PC-3 (cell line): ENCODE measurements around the gene NOP9. TPM values are rescaled to one million over a fixed set of nuclear protein-coding genes. Genes with fewer than 3 reads are reported as not detected.

Experiments
- ATAC-seq: fragments of 200-7000 bp; cut with Tn5 transposase; 2 replicates; pipeline ENCODE4 v1.9.1; 2020; ENCODE audit warnings: mild to moderate bottlenecking, moderate library complexity
- BruUV-seq: library from RNA; stranded (reverse); fragments of 400-500 nt; replicated peaks from 2 replicates; lab custom pipeline; 2021; lab: Mats Ljungman, UMichigan
- CTCF ChIA-PET: fragments of 300-600 bp; sonication (Branson Sonifier 250); formaldehyde crosslinking; loops from one replicate; lab custom pipeline; 2022; ENCODE audit warnings: antibody characterized with exemption; lab: Charles Lee
- POLR2A ChIA-PET: fragments of 300-600 bp; sonication (Branson Sonifier 250); formaldehyde crosslinking; loops from one replicate; lab custom pipeline; 2022; ENCODE audit warnings: antibody characterized with exemption; ENCODE audit not compliant: unreplicated experiment; lab: Charles Lee
- DNase-seq: peaks from one replicate; pipeline ENCODE4 v3.0.0-alpha.2; 2015
- H2AFZ ChIP-seq: fragments of 300-600 bp; sonication (generic); 2 replicates; pipeline ENCODE4 v1.6.0; 2016; ENCODE audit warnings: antibody characterized with exemption, low read length
- H3F3A ChIP-seq: fragments of 300-600 bp; sonication (generic); one replicate; pipeline ENCODE4 v1.6.0; 2017; ENCODE audit warnings: antibody characterized with exemption, low read length, control low read depth, mild to moderate bottlenecking; ENCODE audit not compliant: unreplicated experiment
- H3K27ac ChIP-seq: fragments of 300-600 bp; sonication (generic); 2 replicates; pipeline ENCODE4 v1.5.1; 2016; ENCODE audit warnings: mild to moderate bottlenecking, low read length
- H3K27me3 ChIP-seq: fragments of 300-600 bp; sonication (generic); 2 replicates; pipeline ENCODE4 v1.6.1; 2016; ENCODE audit warnings: low read length, mixed read lengths
- H3K36me3 ChIP-seq: fragments of 300-600 bp; sonication (generic); 2 replicates; pipeline ENCODE4 v1.6.1; 2016; ENCODE audit warnings: low read depth, mixed run types, low read length, mixed read lengths
- H3K4me1 ChIP-seq: fragments of 300-600 bp; sonication (generic); 2 replicates; pipeline ENCODE4 v1.5.1; 2016; ENCODE audit warnings: low read length; ENCODE audit not compliant: insufficient read depth
- H3K4me2 ChIP-seq: fragments of 300-600 bp; sonication (generic); 2 replicates; pipeline ENCODE4 v1.6.0; 2016; ENCODE audit warnings: low read length
- H3K4me3 ChIP-seq: fragments of 300-600 bp; sonication (generic); 2 replicates; pipeline ENCODE4 v1.5.1; 2016; ENCODE audit warnings: mild to moderate bottlenecking, low read length, mixed read lengths
- H3K79me2 ChIP-seq: fragments of 300-600 bp; sonication (generic); 2 replicates; pipeline ENCODE4 v1.6.1; 2017; ENCODE audit warnings: low read length, mixed read lengths
- H3K9ac ChIP-seq: fragments of 300-600 bp; sonication (generic); 2 replicates; pipeline ENCODE4 v1.6.0; 2016; ENCODE audit warnings: mild to moderate bottlenecking, low read length
- H3K9me2 ChIP-seq: fragments of 300-600 bp; sonication (generic); replicated peaks from 2 replicates; pipeline ENCODE4 v1.6.1; 2016; ENCODE audit warnings: mixed run types, low read length, mixed read lengths
- H3K9me3 ChIP-seq: fragments of 300-600 bp; sonication (generic); 2 replicates; pipeline ENCODE4 v1.6.1; 2016; ENCODE audit warnings: low read length, mixed read lengths
- H4K20me1 ChIP-seq: fragments of 300-600 bp; sonication (generic); 2 replicates; pipeline ENCODE4 v1.6.1; 2016; ENCODE audit warnings: low read length, mixed read lengths
- EZH2 ChIP-seq: fragments of 300-600 bp; sonication (generic); IDR thresholded peaks from one replicate; pipeline ENCODE4 v1.6.1; 2017; ENCODE audit warnings: antibody characterized with exemption, mild to moderate bottlenecking, low read length; ENCODE audit not compliant: unreplicated experiment
- EZH2phosphoT487 ChIP-seq: fragments of 300-600 bp; sonication (generic); IDR thresholded peaks from 2 replicates; pipeline ENCODE4 v1.6.1; 2018; ENCODE audit warnings: mild to moderate bottlenecking, antibody characterized with exemption, low read length, borderline replicate concordance
- intact Hi-C: fragments of 100-400 bp; cut with micrococcal nuclease; formaldehyde crosslinking; loops from 2 replicates; pipeline ENCODE4 v1.9.0; 2023
- total RNA-seq: library from RNA; depleted of rRNA; stranded (reverse); fragments of >200 nt; gene quantifications from 2 replicates; pipeline ENCODE4 v1.2.3, GENCODE V29; 2014
- TF ChIP-seq, protein P1 (sequence below): fragments of 300-600 bp; sonication (generic); conservative IDR thresholded peaks from 2 replicates; pipeline ENCODE4 v1.5.1; 2017; ENCODE audit warnings: antibody characterized with exemption, low read depth, mild to moderate bottlenecking, low read length

The NOP9 gene
- total RNA-seq, 1 experiment from 2014 or later = 30.4 TPM

- ChIA-PET CTCF (no interaction called here), POLR2A (no interaction called here)
- BruUV-seq = no TSS peak
- H3K9me3 ChIP-seq = no peaks in the 10 kb centered on the region
- intact Hi-C loops = no loop called here
- TF ChIP-seq EZH2phosphoT487 (no peak), EZH2 (no peak)
- TF ChIP-seq, protein P1, sequence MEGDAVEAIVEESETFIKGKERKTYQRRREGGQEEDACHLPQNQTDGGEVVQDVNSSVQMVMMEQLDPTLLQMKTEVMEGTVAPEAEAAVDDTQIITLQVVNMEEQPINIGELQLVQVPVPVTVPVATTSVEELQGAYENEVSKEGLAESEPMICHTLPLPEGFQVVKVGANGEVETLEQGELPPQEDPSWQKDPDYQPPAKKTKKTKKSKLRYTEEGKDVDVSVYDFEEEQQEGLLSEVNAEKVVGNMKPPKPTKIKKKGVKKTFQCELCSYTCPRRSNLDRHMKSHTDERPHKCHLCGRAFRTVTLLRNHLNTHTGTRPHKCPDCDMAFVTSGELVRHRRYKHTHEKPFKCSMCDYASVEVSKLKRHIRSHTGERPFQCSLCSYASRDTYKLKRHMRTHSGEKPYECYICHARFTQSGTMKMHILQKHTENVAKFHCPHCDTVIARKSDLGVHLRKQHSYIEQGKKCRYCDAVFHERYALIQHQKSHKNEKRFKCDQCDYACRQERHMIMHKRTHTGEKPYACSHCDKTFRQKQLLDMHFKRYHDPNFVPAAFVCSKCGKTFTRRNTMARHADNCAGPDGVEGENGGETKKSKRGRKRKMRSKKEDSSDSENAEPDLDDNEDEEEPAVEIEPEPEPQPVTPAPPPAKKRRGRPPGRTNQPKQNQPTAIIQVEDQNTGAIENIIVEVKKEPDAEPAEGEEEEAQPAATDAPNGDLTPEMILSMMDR = no peak
- H3K36me3 ChIP-seq = no peaks in the 10 kb centered on the region
- H3K4me2 ChIP-seq = no peak overlapping the region
- no peaks in the 10 kb centered on the region for H3F3A ChIP-seq
- ATAC-seq = no peak
- DNase-seq = no peak
- H3K9ac ChIP-seq = no peak overlapping the region
- no peaks in the 10 kb centered on the region for H4K20me1 ChIP-seq
- H3K79me2 ChIP-seq = no peaks in the 10 kb centered on the region
- no peak overlapping the region for H2AFZ ChIP-seq
- no peaks in the 10 kb centered on the region for H3K27me3 ChIP-seq
- H3K9me2 ChIP-seq = no peaks in the 10 kb centered on the region
- no peak overlapping the region for H3K27ac ChIP-seq
- peaks cover 18% of the 10 kb centered on the region; the same call in 1 of the 2 replicates for H3K4me1 ChIP-seq
- no peak overlapping the region for H3K4me3 ChIP-seq
These were observed 44.8 kb upstream of the NOP9 start for GRCh38 chr14:24254630-24255392.

GRCh38 chr14:24255438-24255837, 44.2 kb upstream of the NOP9 start:
- ATAC-seq = no peak
- intact Hi-C loops = no loop called here
- no peak overlapping the region for H2AFZ ChIP-seq
- H3K9ac ChIP-seq = no peak overlapping the region
- H3K4me1 ChIP-seq = peaks cover 18% of the 10 kb centered on the region; the same call in 1 of the 2 replicates
- TF ChIP-seq, protein P1 = no peak
- TF ChIP-seq EZH2phosphoT487 (no peak), EZH2 (no peak)
- no peak overlapping the region for H3K27ac ChIP-seq
- no peaks in the 10 kb centered on the region for H3K9me3 ChIP-seq
- ChIA-PET POLR2A (no interaction called here), CTCF (no interaction called here)
- no peaks in the 10 kb centered on the region for H3K79me2 ChIP-seq
- no peaks in the 10 kb centered on the region for H3F3A ChIP-seq
- DNase-seq = no peak
- no peak overlapping the region for H3K4me2 ChIP-seq
- no TSS peak for BruUV-seq
- H3K36me3 ChIP-seq = no peaks in the 10 kb centered on the region
- no peak overlapping the region for H3K4me3 ChIP-seq
- H3K9me2 ChIP-seq = no peaks in the 10 kb centered on the region
- no peaks in the 10 kb centered on the region for H4K20me1 ChIP-seq
- H3K27me3 ChIP-seq = no peaks in the 10 kb centered on the region
